GM23338 (cell line): ENCODE results near the gene SYNDIG1. TPM values are rescaled to one million over a fixed set of nuclear protein-coding genes. Genes with fewer than 3 reads are reported as not detected.

Experiments used
- ATAC-seq: fragments of 200-7000 bp; cut with Tn5 transposase; 3 replicates; pipeline ENCODE4 v1.9.1; 2020
- DNase-seq: peaks from one replicate; pipeline ENCODE4 v3.0.0-alpha.2; 2015; ENCODE audit warnings: low spot score
- H2AFZ ChIP-seq: fragments of 200-600 bp; sonication (generic); 2 replicates; pipeline ENCODE4 v1.8.0; 2016; ENCODE audit warnings: antibody characterized with exemption, mild to moderate bottlenecking, moderate library complexity
- H3F3A ChIP-seq: fragments of 200-600 bp; sonication (generic); replicated peaks from 2 replicates; pipeline ENCODE4 v1.8.0; 2017; ENCODE audit warnings: antibody characterized with exemption, mixed run types, low read depth
- H3K27ac ChIP-seq: fragments of 200-600 bp; sonication (generic); 2 replicates; pipeline ENCODE4 v1.6.1; 2016; ENCODE audit warnings: low read depth
- H3K27me3 ChIP-seq: fragments of 200-600 bp; sonication (generic); 2 replicates; pipeline ENCODE4 v1.8.0; 2016; ENCODE audit warnings: mild to moderate bottlenecking, mixed run types, moderate library complexity; ENCODE audit not compliant: insufficient read depth
- H3K36me3 ChIP-seq: fragments of 200-600 bp; sonication (generic); 2 replicates; pipeline ENCODE4 v1.8.0; 2016; ENCODE audit warnings: mild to moderate bottlenecking; ENCODE audit not compliant: insufficient read depth
- H3K4me1 ChIP-seq: fragments of 200-600 bp; sonication (generic); 2 replicates; pipeline ENCODE4 v1.8.0; 2016; ENCODE audit warnings: mild to moderate bottlenecking, moderate library complexity; ENCODE audit not compliant: insufficient read depth
- H3K4me2 ChIP-seq: fragments of 200-600 bp; sonication (generic); 2 replicates; pipeline ENCODE4 v1.7.1; 2017; ENCODE audit warnings: mixed run types
- H3K4me3 ChIP-seq: fragments of 200-600 bp; sonication (generic); 2 replicates; pipeline ENCODE4 v1.6.1; 2016; ENCODE audit warnings: mixed run types
- H3K79me2 ChIP-seq: fragments of 200-600 bp; sonication (generic); replicated peaks from 2 replicates; pipeline ENCODE4 v1.8.0; 2017; ENCODE audit warnings: mild to moderate bottlenecking; ENCODE audit not compliant: insufficient read depth
- H3K9me2 ChIP-seq: fragments of 200-600 bp; sonication (generic); 2 replicates; pipeline ENCODE4 v1.8.0; 2017; ENCODE audit not compliant: insufficient read depth
- H4K20me1 ChIP-seq: fragments of 200-600 bp; sonication (generic); replicated peaks from 2 replicates; pipeline ENCODE4 v1.8.0; 2017; ENCODE audit warnings: mild to moderate bottlenecking; ENCODE audit not compliant: insufficient read depth
- H3K27ac Mint-ChIP-seq: 2 replicates; pipeline ENCODE4 v1.8.0; 2020; ENCODE audit warnings: inconsistent platforms, mild to moderate bottlenecking, moderate library complexity, mixed read lengths
- H3K27me3 Mint-ChIP-seq: 3 replicates; pipeline ENCODE4 v1.8.0; 2022; ENCODE audit warnings: low read depth, mild to moderate bottlenecking, moderate library complexity, mixed read lengths, inconsistent platforms; ENCODE audit not compliant: insufficient read depth, poor library complexity
- H3K36me3 Mint-ChIP-seq: 3 replicates; pipeline ENCODE4 v1.8.0; 2021; ENCODE audit warnings: low read depth, mild to moderate bottlenecking, inconsistent platforms, moderate library complexity, mixed read lengths
- H3K4me1 Mint-ChIP-seq: 3 replicates; pipeline ENCODE4 v1.8.0; 2020; ENCODE audit warnings: mild to moderate bottlenecking, inconsistent platforms, mixed read lengths
- H3K4me3 Mint-ChIP-seq: 3 replicates; pipeline ENCODE4 v1.8.0; 2021; ENCODE audit warnings: moderate library complexity, mild to moderate bottlenecking, inconsistent platforms, mixed read lengths
- H3K9me3 Mint-ChIP-seq: 3 replicates; pipeline ENCODE4 v1.8.0; 2020; ENCODE audit warnings: moderate library complexity, mild to moderate bottlenecking, inconsistent platforms, mixed read lengths
- CREB1 ChIP-seq: fragments of 250-450 bp; sonication (Bioruptor Pico); IDR thresholded peaks from 2 replicates; pipeline ENCODE4 v1.5.0; 2020; ENCODE audit warnings: low read depth, mild to moderate bottlenecking, moderate library complexity
- EZH2 ChIP-seq: fragments of 200-600 bp; sonication (generic); IDR thresholded peaks from one replicate; pipeline ENCODE4 v1.8.0; 2017; ENCODE audit warnings: antibody characterized with exemption, mild to moderate bottlenecking, low read depth; ENCODE audit not compliant: unreplicated experiment
- EZH2phosphoT487 ChIP-seq: fragments of 200-600 bp; sonication (generic); IDR thresholded peaks from one replicate; pipeline ENCODE4 v1.8.1; 2018; ENCODE audit warnings: antibody characterized with exemption; ENCODE audit not compliant: unreplicated experiment
- JUNB ChIP-seq: IDR thresholded peaks from one replicate; pipeline ENCODE4 v1.6.1; 2016; ENCODE audit warnings: antibody characterized with exemption; ENCODE audit not compliant: unreplicated experiment
- NANOG ChIP-seq: IDR thresholded peaks from 2 replicates; pipeline ENCODE4 v1.6.1; 2016; ENCODE audit warnings: antibody characterized with exemption, borderline replicate concordance
- POLR2AphosphoS5 ChIP-seq: IDR thresholded peaks from 2 replicates; pipeline ENCODE4 v1.6.1; 2016; ENCODE audit warnings: antibody characterized with exemption, low read depth
- STAT1 ChIP-seq: IDR thresholded peaks from one replicate; pipeline ENCODE4 v1.6.1; 2016; ENCODE audit warnings: antibody characterized with exemption; ENCODE audit not compliant: unreplicated experiment
- ZNF114 ChIP-seq: fragments of 250-450 bp; sonication (Bioruptor Pico); IDR thresholded peaks from 2 replicates; pipeline ENCODE4 v1.5.0; 2020; ENCODE audit warnings: mild to moderate bottlenecking, moderate library complexity
- ZNF331 ChIP-seq: fragments of 250-450 bp; sonication (Bioruptor Pico); IDR thresholded peaks from 2 replicates; pipeline ENCODE4 v1.5.0; 2020; ENCODE audit warnings: low read depth, mild to moderate bottlenecking, moderate library complexity
- polyA plus RNA-seq: library from polyadenylated mRNA; unstranded; fragments of >200 nt; fragmentation: Nextera tagmentation; extraction: Ambion mirVana; gene quantifications from 2 replicates; pipeline ENCODE4 v1.2.1, GENCODE V29; 2016
- total RNA-seq: library from RNA; depleted of rRNA; stranded (reverse); fragments of >200 nt; shearing (Covaris generic); gene quantifications from 2 replicates; pipeline ENCODE4 v1.2.3, GENCODE V29; 2014
- TF ChIP-seq, protein P1 (sequence below): fragments of 250-450 bp; sonication (Bioruptor Pico); IDR thresholded peaks from 2 replicates; pipeline ENCODE4 v1.5.0; 2020; ENCODE audit warnings: mild to moderate bottlenecking, moderate library complexity
- TF ChIP-seq, protein P2 (sequence below): IDR thresholded peaks from one replicate; pipeline ENCODE4 v1.6.1; 2018; ENCODE audit warnings: antibody characterized with exemption; ENCODE audit not compliant: unreplicated experiment
- TF ChIP-seq, protein P3 (sequence below), 2 experiments: fragments of 200-600 bp in 1 of 2; sonication (generic) in 1 of 2; conservative IDR thresholded peaks; 2 replicates each; pipeline versions ENCODE4 v1.5.1 to v1.6.1; 2016 to 2017; ENCODE audit warnings: antibody characterized with exemption in 2 of 2, low read depth in 2 of 2, mild to moderate bottlenecking in 2 of 2, moderate library complexity in 1 of 2
- TF ChIP-seq, protein P4 (sequence below): IDR thresholded peaks from 2 replicates; pipeline ENCODE4 v1.6.1; 2016; ENCODE audit warnings: antibody characterized with exemption

The SYNDIG1 gene
- total and polyA plus RNA-seq, 2 experiments from 2014 or later = 2.8 to 4.8 TPM

DNA sequence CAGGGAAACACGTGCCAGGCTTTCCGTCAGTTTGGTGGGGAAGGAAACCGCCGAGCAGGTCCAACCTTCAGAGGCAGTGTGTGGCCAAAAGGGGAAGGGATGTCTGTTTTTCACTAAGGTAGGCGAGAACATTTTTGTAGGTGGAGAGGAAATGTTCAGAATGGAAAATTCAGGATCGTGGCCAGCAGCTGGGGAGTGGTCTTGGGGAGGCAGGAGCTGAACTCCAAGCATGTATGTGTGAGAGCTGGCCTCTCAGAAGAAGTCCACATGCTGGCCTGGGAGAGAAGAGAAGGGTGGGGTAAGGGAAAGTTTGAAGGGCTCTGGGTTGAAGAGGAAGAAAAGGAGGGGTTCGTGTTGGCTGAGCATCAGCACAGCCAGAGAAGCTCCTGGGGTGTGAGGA is 74.9 kb downstream of the SYNDIG1 start:
- no peaks in the 10 kb centered on the region for H3K4me1 ChIP-seq
- peaks cover 40% of the 10 kb centered on the region for H3K36me3 Mint-ChIP-seq
- H3K4me1 Mint-ChIP-seq = peaks cover 10% of the 10 kb centered on the region; the same call in 2 of the 3 replicates
- H3K4me3 Mint-ChIP-seq = no peak overlapping the region
- H3K27me3 ChIP-seq = no peaks in the 10 kb centered on the region
- no peak overlapping the region for H3K4me3 ChIP-seq
- H3K27me3 Mint-ChIP-seq = peaks cover 1% of the 10 kb centered on the region
- H3K36me3 ChIP-seq = no peaks in the 10 kb centered on the region
- no peaks in the 10 kb centered on the region for H3K9me2 ChIP-seq
- H3K27ac Mint-ChIP-seq = no peak overlapping the region
- no peaks in the 10 kb centered on the region for H3F3A ChIP-seq
- ATAC-seq = no peak
- H4K20me1 ChIP-seq = no peaks in the 10 kb centered on the region
- H3K27ac ChIP-seq = no peak overlapping the region
- H3K9me3 Mint-ChIP-seq = peaks cover 2% of the 10 kb centered on the region; the same call in 2 of the 3 replicates
- no peak for DNase-seq
- no peak overlapping the region for H3K4me2 ChIP-seq
- no peaks in the 10 kb centered on the region for H3K79me2 ChIP-seq
- TF ChIP-seq CREB1 (CRISPR knock-in tag) (no peak), NANOG (no peak), ZNF114 (no peak), EZH2 (no peak), JUNB (no peak), POLR2AphosphoS5 (no peak), ZNF331 (no peak), EZH2phosphoT487 (no peak), STAT1 (no peak)
- TF ChIP-seq, protein P1, sequence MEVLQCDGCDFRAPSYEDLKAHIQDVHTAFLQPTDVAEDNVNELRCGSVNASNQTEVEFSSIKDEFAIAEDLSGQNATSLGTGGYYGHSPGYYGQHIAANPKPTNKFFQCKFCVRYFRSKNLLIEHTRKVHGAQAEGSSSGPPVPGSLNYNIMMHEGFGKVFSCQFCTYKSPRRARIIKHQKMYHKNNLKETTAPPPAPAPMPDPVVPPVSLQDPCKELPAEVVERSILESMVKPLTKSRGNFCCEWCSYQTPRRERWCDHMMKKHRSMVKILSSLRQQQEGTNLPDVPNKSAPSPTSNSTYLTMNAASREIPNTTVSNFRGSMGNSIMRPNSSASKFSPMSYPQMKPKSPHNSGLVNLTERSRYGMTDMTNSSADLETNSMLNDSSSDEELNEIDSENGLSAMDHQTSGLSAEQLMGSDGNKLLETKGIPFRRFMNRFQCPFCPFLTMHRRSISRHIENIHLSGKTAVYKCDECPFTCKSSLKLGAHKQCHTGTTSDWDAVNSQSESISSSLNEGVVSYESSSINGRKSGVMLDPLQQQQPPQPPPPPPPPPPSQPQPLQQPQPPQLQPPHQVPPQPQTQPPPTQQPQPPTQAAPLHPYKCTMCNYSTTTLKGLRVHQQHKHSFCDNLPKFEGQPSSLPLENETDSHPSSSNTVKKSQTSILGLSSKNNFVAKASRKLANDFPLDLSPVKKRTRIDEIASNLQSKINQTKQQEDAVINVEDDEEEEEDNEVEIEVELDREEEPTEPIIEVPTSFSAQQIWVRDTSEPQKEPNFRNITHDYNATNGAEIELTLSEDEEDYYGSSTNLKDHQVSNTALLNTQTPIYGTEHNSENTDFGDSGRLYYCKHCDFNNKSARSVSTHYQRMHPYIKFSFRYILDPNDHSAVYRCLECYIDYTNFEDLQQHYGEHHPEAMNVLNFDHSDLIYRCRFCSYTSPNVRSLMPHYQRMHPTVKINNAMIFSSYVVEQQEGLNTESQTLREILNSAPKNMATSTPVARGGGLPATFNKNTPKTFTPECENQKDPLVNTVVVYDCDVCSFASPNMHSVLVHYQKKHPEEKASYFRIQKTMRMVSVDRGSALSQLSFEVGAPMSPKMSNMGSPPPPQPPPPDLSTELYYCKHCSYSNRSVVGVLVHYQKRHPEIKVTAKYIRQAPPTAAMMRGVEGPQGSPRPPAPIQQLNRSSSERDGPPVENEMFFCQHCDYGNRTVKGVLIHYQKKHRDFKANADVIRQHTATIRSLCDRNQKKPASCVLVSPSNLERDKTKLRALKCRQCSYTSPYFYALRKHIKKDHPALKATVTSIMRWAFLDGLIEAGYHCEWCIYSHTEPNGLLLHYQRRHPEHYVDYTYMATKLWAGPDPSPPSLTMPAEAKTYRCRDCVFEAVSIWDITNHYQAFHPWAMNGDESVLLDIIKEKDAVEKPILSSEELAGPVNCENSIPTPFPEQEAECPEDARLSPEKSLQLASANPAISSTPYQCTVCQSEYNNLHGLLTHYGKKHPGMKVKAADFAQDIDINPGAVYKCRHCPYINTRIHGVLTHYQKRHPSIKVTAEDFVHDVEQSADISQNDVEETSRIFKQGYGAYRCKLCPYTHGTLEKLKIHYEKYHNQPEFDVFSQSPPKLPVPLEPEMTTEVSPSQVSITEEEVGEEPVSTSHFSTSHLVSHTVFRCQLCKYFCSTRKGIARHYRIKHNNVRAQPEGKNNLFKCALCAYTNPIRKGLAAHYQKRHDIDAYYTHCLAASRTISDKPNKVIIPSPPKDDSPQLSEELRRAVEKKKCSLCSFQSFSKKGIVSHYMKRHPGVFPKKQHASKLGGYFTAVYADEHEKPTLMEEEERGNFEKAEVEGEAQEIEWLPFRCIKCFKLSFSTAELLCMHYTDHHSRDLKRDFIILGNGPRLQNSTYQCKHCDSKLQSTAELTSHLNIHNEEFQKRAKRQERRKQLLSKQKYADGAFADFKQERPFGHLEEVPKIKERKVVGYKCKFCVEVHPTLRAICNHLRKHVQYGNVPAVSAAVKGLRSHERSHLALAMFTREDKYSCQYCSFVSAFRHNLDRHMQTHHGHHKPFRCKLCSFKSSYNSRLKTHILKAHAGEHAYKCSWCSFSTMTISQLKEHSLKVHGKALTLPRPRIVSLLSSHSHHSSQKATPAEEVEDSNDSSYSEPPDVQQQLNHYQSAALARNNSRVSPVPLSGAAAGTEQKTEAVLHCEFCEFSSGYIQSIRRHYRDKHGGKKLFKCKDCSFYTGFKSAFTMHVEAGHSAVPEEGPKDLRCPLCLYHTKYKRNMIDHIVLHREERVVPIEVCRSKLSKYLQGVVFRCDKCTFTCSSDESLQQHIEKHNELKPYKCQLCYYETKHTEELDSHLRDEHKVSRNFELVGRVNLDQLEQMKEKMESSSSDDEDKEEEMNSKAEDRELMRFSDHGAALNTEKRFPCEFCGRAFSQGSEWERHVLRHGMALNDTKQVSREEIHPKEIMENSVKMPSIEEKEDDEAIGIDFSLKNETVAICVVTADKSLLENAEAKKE = no peak
- TF ChIP-seq, protein P2, sequence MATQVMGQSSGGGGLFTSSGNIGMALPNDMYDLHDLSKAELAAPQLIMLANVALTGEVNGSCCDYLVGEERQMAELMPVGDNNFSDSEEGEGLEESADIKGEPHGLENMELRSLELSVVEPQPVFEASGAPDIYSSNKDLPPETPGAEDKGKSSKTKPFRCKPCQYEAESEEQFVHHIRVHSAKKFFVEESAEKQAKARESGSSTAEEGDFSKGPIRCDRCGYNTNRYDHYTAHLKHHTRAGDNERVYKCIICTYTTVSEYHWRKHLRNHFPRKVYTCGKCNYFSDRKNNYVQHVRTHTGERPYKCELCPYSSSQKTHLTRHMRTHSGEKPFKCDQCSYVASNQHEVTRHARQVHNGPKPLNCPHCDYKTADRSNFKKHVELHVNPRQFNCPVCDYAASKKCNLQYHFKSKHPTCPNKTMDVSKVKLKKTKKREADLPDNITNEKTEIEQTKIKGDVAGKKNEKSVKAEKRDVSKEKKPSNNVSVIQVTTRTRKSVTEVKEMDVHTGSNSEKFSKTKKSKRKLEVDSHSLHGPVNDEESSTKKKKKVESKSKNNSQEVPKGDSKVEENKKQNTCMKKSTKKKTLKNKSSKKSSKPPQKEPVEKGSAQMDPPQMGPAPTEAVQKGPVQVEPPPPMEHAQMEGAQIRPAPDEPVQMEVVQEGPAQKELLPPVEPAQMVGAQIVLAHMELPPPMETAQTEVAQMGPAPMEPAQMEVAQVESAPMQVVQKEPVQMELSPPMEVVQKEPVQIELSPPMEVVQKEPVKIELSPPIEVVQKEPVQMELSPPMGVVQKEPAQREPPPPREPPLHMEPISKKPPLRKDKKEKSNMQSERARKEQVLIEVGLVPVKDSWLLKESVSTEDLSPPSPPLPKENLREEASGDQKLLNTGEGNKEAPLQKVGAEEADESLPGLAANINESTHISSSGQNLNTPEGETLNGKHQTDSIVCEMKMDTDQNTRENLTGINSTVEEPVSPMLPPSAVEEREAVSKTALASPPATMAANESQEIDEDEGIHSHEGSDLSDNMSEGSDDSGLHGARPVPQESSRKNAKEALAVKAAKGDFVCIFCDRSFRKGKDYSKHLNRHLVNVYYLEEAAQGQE = no peak
- TF ChIP-seq, protein P3, sequence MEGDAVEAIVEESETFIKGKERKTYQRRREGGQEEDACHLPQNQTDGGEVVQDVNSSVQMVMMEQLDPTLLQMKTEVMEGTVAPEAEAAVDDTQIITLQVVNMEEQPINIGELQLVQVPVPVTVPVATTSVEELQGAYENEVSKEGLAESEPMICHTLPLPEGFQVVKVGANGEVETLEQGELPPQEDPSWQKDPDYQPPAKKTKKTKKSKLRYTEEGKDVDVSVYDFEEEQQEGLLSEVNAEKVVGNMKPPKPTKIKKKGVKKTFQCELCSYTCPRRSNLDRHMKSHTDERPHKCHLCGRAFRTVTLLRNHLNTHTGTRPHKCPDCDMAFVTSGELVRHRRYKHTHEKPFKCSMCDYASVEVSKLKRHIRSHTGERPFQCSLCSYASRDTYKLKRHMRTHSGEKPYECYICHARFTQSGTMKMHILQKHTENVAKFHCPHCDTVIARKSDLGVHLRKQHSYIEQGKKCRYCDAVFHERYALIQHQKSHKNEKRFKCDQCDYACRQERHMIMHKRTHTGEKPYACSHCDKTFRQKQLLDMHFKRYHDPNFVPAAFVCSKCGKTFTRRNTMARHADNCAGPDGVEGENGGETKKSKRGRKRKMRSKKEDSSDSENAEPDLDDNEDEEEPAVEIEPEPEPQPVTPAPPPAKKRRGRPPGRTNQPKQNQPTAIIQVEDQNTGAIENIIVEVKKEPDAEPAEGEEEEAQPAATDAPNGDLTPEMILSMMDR (conservative IDR thresholded peaks at IDR 0.05; ENCODE audit: low read depth in 2 of 2) = no peak
- TF ChIP-seq, protein P4, sequence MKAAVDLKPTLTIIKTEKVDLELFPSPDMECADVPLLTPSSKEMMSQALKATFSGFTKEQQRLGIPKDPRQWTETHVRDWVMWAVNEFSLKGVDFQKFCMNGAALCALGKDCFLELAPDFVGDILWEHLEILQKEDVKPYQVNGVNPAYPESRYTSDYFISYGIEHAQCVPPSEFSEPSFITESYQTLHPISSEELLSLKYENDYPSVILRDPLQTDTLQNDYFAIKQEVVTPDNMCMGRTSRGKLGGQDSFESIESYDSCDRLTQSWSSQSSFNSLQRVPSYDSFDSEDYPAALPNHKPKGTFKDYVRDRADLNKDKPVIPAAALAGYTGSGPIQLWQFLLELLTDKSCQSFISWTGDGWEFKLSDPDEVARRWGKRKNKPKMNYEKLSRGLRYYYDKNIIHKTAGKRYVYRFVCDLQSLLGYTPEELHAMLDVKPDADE = no peak
- no peak overlapping the region for H2AFZ ChIP-seq
